HCT116 (cell line): ENCODE data around the gene SP3.

Experiments
- EGR1 ChIP-seq: IDR thresholded peaks from 2 replicates; pipeline ENCODE4 v1.6.1; 2012; ENCODE audit warnings: low read depth
- ELF1 ChIP-seq: IDR thresholded peaks from 2 replicates; pipeline ENCODE4 v1.6.1; 2012; ENCODE audit warnings: low read depth, borderline replicate concordance
- EZH2 ChIP-seq: fragments of 200-600 bp; sonication (generic); IDR thresholded peaks from 2 replicates; pipeline ENCODE4 v1.6.1; 2017; ENCODE audit warnings: antibody characterized with exemption, mixed run types
- EZH2phosphoT487 ChIP-seq: fragments of 200-600 bp; IDR thresholded peaks from 2 replicates; pipeline ENCODE4 v1.6.1; 2018; ENCODE audit warnings: antibody characterized with exemption, borderline replicate concordance
- FOSL1 ChIP-seq: IDR thresholded peaks from 2 replicates; pipeline ENCODE4 v1.6.1; 2012; ENCODE audit warnings: low read depth
- JUND ChIP-seq: IDR thresholded peaks from 2 replicates; pipeline ENCODE4 v1.6.1; 2012
- POLR2A ChIP-seq: IDR thresholded peaks from 2 replicates; pipeline ENCODE4 v1.7.0; 2011; ENCODE audit warnings: borderline replicate concordance; ENCODE audit not compliant: insufficient read depth, insufficient read length; ENCODE audit errors: extremely low read depth
- REST ChIP-seq: IDR thresholded peaks from 2 replicates; pipeline ENCODE4 v1.6.1; 2012; ENCODE audit warnings: low read depth
- YY1 ChIP-seq: IDR thresholded peaks from 2 replicates; pipeline ENCODE4 v1.6.1; 2011; ENCODE audit warnings: low read length, low read depth, moderate library complexity, mild to moderate bottlenecking; ENCODE audit not compliant: insufficient replicate concordance; ENCODE audit errors: extremely low read depth
- TF ChIP-seq, protein P1 (sequence below), 3 experiments: fragments of 200-600 bp in 1 of 3; sonication (generic) in 1 of 3; IDR thresholded peaks in 2 of 3; conservative IDR thresholded peaks in 1 of 3; 2 replicates each; pipeline ENCODE4 v1.5.1; 2012 to 2017; ENCODE audit warnings: low read depth in 2 of 3, low read length in 2 of 3, antibody characterized with exemption in 1 of 3, borderline replicate concordance in 1 of 3, control low read depth in 1 of 3, mild to moderate bottlenecking in 1 of 3, mixed read lengths in 1 of 3, mixed run types in 1 of 3, moderate library complexity in 1 of 3; ENCODE audit not compliant: insufficient read depth in 1 of 3
- TF ChIP-seq, protein P2 (sequence below): IDR thresholded peaks from 2 replicates; pipeline ENCODE4 v1.6.1; 2012

DNA sequence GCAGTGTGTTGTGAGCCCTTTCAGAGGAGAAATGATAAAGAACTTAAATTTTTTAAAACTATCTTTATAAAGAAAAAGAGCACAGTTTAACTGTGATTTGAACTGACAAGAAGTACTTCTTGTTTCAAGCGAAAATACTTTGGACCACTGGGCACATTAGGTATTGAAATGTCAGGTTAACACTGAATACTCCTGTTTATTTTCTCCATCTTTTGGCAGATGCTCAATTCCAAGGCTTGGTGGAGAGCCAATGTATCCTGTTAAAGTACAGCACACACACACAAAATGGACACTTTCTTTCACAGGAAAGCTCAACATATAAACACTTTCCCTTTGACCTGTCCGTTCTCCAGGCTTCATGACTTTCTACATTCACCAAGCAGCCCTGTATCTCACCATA, 32.6 kb upstream of the SP3 start:
- TF ChIP-seq REST (no peak), FOSL1 (no peak), EZH2 (no peak), ELF1 (no peak), EZH2phosphoT487 (no peak), POLR2A (no peak), EGR1 (no peak), JUND (no peak), YY1 (no peak)
- TF ChIP-seq, protein P1, sequence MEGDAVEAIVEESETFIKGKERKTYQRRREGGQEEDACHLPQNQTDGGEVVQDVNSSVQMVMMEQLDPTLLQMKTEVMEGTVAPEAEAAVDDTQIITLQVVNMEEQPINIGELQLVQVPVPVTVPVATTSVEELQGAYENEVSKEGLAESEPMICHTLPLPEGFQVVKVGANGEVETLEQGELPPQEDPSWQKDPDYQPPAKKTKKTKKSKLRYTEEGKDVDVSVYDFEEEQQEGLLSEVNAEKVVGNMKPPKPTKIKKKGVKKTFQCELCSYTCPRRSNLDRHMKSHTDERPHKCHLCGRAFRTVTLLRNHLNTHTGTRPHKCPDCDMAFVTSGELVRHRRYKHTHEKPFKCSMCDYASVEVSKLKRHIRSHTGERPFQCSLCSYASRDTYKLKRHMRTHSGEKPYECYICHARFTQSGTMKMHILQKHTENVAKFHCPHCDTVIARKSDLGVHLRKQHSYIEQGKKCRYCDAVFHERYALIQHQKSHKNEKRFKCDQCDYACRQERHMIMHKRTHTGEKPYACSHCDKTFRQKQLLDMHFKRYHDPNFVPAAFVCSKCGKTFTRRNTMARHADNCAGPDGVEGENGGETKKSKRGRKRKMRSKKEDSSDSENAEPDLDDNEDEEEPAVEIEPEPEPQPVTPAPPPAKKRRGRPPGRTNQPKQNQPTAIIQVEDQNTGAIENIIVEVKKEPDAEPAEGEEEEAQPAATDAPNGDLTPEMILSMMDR (IDR thresholded peaks at IDR 0.05 in 2 of 3, conservative IDR thresholded peaks at IDR 0.05 in 1 of 3; ENCODE audit: borderline replicate concordance in 1 of 3, insufficient read depth in 1 of 3, low read depth in 2 of 3, low read length in 2 of 3), result no peak
- TF ChIP-seq, protein P2, sequence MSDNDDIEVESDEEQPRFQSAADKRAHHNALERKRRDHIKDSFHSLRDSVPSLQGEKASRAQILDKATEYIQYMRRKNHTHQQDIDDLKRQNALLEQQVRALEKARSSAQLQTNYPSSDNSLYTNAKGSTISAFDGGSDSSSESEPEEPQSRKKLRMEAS, result no peak
